Mesangial cell (primary cell): Measurements from ENCODE around the gene GALNT12. TPM values are rescaled to one million over a fixed set of nuclear protein-coding genes. Genes with fewer than 3 reads are reported as not detected.

Experiments used
- total RNA-seq: library from RNA; depleted of rRNA; stranded (reverse); fragments of >200 nt; gene quantifications from 2 replicates; pipeline ENCODE4 v1.2.3, GENCODE V29; 2015

GALNT12 gene
- 10.3 and 15.2 TPM in 2 replicates for total RNA-seq

DNA sequence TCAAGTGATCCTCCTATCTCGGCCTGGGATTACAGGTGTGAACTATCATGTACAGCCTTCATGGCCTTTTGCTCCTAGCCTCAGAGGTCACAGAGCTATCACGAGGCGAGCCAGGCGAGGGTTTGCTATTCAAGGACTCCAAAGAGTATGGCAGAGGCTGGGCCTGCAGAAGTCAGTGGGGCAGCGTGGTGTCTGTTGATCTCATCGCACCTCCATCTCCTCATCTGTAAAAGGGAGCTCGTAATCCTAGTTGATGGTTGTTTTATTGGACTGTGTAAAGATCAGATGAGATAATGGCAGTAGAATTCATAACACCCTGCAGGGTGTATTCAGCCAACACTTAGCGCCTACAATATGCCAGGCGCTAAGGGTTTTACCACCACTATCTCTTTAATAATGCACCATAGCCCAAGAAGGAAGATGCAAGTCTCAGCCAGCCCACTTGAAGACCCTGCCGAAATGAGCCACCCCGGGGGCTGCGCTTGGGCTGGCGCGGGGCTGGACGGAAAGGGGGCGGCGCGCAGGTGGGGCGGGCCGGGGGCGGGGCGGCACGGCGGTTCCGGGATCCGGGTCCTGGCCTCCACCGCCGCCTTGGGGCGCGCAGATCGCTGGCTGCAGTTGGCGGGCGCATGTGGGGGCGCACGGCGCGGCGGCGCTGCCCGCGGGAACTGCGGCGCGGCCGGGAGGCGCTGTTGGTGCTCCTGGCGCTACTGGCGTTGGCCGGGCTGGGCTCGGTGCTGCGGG is at the start of gene GALNT12:
GALNT12 (plus strand) TSS at position 601 of the 744 bp plus-strand sequence; CDS start at position 630, 29 bp downstream.

DNA sequence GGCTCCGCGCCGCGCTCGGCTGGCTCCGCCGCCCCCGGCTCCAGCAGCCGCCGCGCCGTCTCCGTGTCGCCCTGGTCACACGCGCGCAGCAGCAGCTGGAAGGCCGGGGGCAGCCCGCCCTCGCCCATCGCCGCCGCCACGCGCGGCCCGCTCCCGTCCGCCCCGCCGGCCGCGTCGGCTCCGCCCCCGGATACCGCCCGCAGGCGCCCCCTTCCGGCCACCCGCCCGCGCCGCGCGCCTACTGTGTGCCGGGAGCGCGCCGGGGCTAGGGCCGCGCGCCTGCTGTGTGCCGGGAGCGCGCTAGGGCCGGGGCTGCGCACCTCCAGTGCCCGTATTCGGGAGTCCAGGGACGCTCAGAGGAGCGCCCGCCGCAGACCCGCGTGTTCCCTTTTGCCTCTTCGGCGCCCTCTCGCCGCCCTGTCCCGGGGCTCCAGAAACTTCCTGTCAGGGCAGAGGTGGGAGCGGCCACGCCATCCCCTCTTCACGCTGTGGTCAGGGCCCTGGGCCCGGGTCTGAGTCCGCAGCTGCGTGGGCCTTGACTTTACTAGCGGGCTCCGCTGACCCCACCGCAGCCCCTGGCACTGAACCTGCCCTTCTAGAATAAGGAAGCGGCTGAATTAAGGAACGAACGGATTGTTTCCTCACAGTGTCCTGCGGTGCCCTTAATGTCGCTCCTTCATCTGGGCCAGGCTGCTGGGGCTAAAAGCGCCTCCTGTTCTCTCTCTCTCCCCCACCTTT is 10.9 kb upstream of the GALNT12 start, which contains the start of gene ANKS6:
ANKS6 (minus strand) TSS at position 192 of the 738 bp plus-strand sequence; CDS start at position 128, 64 bp downstream.

Other genes with a start within 250 kb of the GALNT12 start
- under 0.01 and 0.98 TPM in 2 replicates for gene GABBR2, start 98.7 kb upstream of the GALNT12 start, total RNA-seq
- 24.1 and 39.4 TPM in 2 replicates for gene ANKS6, start 11.1 kb upstream of the GALNT12 start, total RNA-seq
- gene COL15A1, start 136.2 kb downstream of the GALNT12 start, total RNA-seq, result 0.16 and 3.5 TPM in 2 replicates